HFFc6 (cell line): ENCODE measurements around the gene TRMT2B. TPM values are rescaled to one million over a fixed set of nuclear protein-coding genes. Genes with fewer than 3 reads are reported as not detected.

ENCODE experiments used
- DNase-seq: peaks from one replicate; pipeline ENCODE4 v3.0.0-alpha.2; 2018
- H3K27ac Mint-ChIP-seq: 2 replicates; pipeline ENCODE4 v1.8.0; 2020; ENCODE audit warnings: mild to moderate bottlenecking, mixed read lengths
- H3K27me3 Mint-ChIP-seq: 2 replicates; pipeline ENCODE4 v1.8.0; 2021; ENCODE audit warnings: mild to moderate bottlenecking, moderate library complexity, mixed read lengths; ENCODE audit not compliant: insufficient read depth
- H3K36me3 Mint-ChIP-seq: 2 replicates; pipeline ENCODE4 v1.8.0; 2021; ENCODE audit warnings: low read depth, mixed read lengths
- H3K4me1 Mint-ChIP-seq: 2 replicates; pipeline ENCODE4 v1.8.0; 2020; ENCODE audit warnings: low read depth, mixed read lengths
- H3K4me3 Mint-ChIP-seq: 2 replicates; pipeline ENCODE4 v1.8.0; 2020; ENCODE audit warnings: mild to moderate bottlenecking, moderate library complexity, mixed read lengths
- H3K9me3 Mint-ChIP-seq: 2 replicates; pipeline ENCODE4 v1.8.0; 2020; ENCODE audit warnings: mild to moderate bottlenecking, mixed read lengths
- total RNA-seq, 6 experiments: library from RNA; stranded (reverse); fragmentation: NEBNext Ultra II Directional; extraction: Animal tissue kit (Norgen Biotek cat#: 25700); gene quantifications; 2 replicates in 1 of 6; 3 replicates in 5 of 6; pipeline ENCODE4 v1.2.3, GENCODE V29; 2021
- TF ChIP-seq, protein P1 (sequence below): fragments of 200-600 bp; sonication (generic); IDR thresholded peaks from 2 replicates; pipeline ENCODE4 v1.5.0; 2021; ENCODE audit warnings: antibody characterized with exemption, mild to moderate bottlenecking

Gene TRMT2B
- total RNA-seq, 6 experiments from 2014 or later = 14.5 to 16.2 (median 15.7) TPM

DNA sequence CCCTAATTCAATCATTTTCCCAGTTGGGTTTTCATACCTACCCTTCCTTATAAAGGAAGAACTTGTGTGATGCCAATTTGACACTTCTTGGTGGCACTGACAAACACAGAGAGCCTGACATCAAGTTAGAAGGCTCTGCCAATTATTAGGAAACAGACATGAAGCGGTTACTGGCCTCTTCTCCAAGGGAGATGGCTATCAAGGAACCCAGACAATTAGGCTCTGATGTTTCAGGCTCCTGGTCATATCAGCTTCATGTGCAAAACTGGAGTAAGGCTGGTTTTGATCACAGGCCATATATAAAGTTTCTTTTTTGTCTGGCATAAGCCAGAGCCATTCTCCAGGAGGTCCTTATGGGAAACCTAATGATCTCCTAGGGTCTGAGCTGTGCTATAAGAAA is 82.0 kb downstream of the TRMT2B start:
- DNase-seq = no peak
- H3K27ac Mint-ChIP-seq = no peak overlapping the region
- H3K27me3 Mint-ChIP-seq = no peaks in the 10 kb centered on the region
- H3K36me3 Mint-ChIP-seq = no peaks in the 10 kb centered on the region
- TF ChIP-seq, protein P1, sequence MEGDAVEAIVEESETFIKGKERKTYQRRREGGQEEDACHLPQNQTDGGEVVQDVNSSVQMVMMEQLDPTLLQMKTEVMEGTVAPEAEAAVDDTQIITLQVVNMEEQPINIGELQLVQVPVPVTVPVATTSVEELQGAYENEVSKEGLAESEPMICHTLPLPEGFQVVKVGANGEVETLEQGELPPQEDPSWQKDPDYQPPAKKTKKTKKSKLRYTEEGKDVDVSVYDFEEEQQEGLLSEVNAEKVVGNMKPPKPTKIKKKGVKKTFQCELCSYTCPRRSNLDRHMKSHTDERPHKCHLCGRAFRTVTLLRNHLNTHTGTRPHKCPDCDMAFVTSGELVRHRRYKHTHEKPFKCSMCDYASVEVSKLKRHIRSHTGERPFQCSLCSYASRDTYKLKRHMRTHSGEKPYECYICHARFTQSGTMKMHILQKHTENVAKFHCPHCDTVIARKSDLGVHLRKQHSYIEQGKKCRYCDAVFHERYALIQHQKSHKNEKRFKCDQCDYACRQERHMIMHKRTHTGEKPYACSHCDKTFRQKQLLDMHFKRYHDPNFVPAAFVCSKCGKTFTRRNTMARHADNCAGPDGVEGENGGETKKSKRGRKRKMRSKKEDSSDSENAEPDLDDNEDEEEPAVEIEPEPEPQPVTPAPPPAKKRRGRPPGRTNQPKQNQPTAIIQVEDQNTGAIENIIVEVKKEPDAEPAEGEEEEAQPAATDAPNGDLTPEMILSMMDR = no peak
- peaks cover 13% of the 10 kb centered on the region for H3K4me1 Mint-ChIP-seq
- H3K9me3 Mint-ChIP-seq = no peaks in the 10 kb centered on the region
- H3K4me3 Mint-ChIP-seq = no peak overlapping the region

DNA sequence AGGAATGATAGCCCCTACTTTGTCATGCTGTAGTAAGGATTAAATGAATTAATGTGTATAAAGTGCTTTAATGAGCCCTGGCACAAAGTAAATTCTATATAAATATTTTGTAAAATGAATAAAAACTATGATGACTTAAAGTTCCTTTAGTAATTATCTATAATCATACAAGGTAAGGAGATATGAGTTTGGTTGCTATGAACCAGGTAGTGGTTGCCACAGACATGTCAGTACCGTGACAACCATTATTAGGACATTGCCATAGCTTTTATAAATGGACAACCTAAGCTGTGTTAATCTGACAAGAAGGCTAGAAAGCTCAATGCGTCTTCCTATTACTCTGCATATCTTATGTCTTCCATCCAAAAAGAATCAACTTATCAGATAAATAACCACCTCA is 82.5 kb downstream of the TRMT2B start, which contains the start of gene ARL13A:
Gene ARL13A, plus strand, starts transcription at position 301 of the 400 bp plus-strand sequence. CDS start 3,982 bp downstream, outside the sequence.
- TF ChIP-seq, protein P1 = no peak
- peaks cover 8% of the 10 kb centered on the region for H3K4me1 Mint-ChIP-seq
- H3K4me3 Mint-ChIP-seq = no peak within 1 kb of the TSS

DNA sequence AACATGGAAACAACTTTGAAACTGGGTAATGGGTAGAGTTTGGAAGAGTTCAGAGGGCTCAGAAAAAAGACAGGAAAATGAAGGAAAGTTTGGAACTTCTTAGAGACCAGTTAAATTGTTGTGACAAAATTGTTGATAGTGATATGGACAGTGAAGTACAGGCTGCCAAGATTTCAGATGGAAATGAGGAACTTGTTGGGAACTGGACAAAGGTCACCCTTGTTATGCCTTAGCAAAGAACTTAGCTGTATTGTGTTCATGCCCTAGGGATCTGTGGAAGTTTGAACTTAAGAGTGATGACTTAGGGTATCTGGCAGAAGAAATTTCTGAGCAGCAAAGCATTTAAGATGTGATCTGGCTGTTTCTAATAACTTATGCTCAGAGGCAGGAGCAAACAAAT is 87.5 kb downstream of the TRMT2B start:
- no peaks in the 10 kb centered on the region for H3K4me1 Mint-ChIP-seq
- no peak overlapping the region for H3K27ac Mint-ChIP-seq
- H3K36me3 Mint-ChIP-seq = no peaks in the 10 kb centered on the region
- TF ChIP-seq, protein P1 = no peak
- no peaks in the 10 kb centered on the region for H3K9me3 Mint-ChIP-seq
- DNase-seq = no peak
- H3K27me3 Mint-ChIP-seq = no peaks in the 10 kb centered on the region
- no peak overlapping the region for H3K4me3 Mint-ChIP-seq

More for the DNA sequence above, 82.5 kb downstream of the TRMT2B start, which contains the start of gene ARL13A:
- Mint-ChIP-seq H3K27me3 (no peaks in the 10 kb centered on the region), H3K27ac (no peak within 1 kb of the TSS), H3K9me3 (no peaks in the 10 kb centered on the region), H3K36me3 (no peaks in the 10 kb centered on the region)
- no peak for DNase-seq

DNA sequence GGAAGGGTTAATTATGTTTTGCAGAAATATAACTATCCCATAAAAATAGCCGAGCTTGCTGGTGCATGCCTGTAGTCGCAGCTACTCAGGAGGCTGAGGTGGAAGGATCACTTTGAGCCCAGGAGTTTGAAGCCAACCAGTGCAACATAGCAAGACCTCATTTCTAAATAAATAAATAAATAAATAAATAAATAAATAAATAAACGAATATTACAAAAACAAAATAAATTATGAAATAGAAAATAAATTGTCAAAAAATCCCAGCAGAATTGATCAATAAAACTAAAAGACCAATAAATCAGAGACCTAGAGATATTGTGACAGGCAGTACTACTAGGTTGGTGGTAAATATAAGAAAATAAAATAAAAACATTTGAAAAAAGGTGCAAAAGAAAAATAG is 89.1 kb downstream of the TRMT2B start:
- Mint-ChIP-seq H3K27ac (no peak overlapping the region), H3K4me3 (no peak overlapping the region), H3K9me3 (no peaks in the 10 kb centered on the region), H3K36me3 (no peaks in the 10 kb centered on the region), H3K27me3 (no peaks in the 10 kb centered on the region), H3K4me1 (no peaks in the 10 kb centered on the region)
- TF ChIP-seq, protein P1 = no peak
- no peak for DNase-seq

Other genes starting within 250 kb of the TRMT2B start
- 10 to 100 TPM; 17.4 to 25.7 (median 24.5) TPM for gene CSTF2, start 231.7 kb downstream of the TRMT2B start, total RNA-seq
- not detected for gene NOX1, start 177.8 kb downstream of the TRMT2B start, total RNA-seq
- gene XKRX, start 123.2 kb downstream of the TRMT2B start, total RNA-seq = not detected
- gene ARL13A, start 82.4 kb downstream of the TRMT2B start, total RNA-seq = not detected
- gene TMEM35A, start 26.8 kb upstream of the TRMT2B start, total RNA-seq = 1 to 10 TPM; 2.3 to 4.5 (median 3.8) TPM
- gene CENPI, start 46.1 kb upstream of the TRMT2B start, total RNA-seq = 10 to 100 TPM in 5 of 6 experiments, 1 to 10 TPM in 1; 6.7 to 15.7 (median 14.3) TPM
- gene DRP2, start 167.7 kb upstream of the TRMT2B start, total RNA-seq = under 1 TPM; 0.30 to 0.55 (median 0.37) TPM
- under 1 TPM; 0.15 to 0.59 (median 0.36) TPM for gene TAF7L, start 239.2 kb upstream of the TRMT2B start, total RNA-seq